Posterior cingulate gyrus (tissue), 11 donors: ENCODE results near the gene HPN.
"Not testable (repeated sequence)": the region's sequence is repeated elsewhere in the genome, so short reads cannot be mapped to it uniquely, and the experiment has no call there.

Source experiments
- DNase-seq, 10 donors: peaks; one replicate each; pipeline versions ENCODE4 v3.0.0 to v3.0.0-alpha.2; 2020 to 2021; ENCODE audit warnings: mixed read lengths in 3 of 10
- intact Hi-C: fragments of 100-400 bp; cut with DNase I; formaldehyde crosslinking; loops from one replicate; pipeline ENCODE4 v1.15.1; 2023

The HPN gene

DNA sequence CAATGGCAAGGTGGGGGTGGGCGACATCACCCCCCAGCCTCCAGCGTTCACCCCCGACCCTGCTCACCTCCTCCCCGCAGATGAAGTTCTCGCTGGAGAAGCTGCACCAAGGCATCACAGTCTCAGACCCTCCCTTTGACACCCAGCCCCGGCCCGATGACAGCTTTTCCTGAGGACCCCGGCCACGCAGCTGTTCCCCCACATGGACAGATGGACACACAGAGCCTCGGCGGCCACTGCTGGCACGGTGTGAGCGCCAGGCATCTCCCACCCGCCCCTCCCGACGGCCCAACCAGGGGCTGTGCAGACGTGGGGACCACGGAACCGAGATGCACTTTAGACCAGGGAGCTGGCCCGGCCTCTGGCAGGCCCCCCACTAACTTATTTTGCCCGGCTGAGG is 15.6 kb upstream of the HPN start:
- intact Hi-C loops = no loop called here
- DNase-seq = no peak

DNA sequence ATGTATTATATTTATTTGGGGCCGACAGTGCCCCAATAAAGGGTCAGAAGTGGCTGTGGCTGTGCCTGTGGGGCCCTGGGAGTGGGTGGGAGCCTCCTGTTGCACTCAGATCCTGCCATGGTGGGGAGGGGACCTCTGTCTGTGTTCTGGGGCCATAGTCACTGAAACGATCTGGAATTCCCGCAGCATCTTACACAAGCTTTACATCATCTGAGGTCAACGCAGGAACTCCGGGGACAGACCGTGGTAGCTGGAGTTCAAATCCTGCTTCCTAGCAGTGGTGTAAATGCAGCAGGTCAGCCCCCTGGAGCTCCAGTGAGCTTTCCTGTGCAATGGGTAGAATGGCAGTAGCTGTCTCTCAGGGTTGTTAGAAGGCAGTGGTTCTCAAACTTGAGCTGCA is 15.1 kb upstream of the HPN start:
- intact Hi-C loops = no loop called here
- DNase-seq = no peak

DNA sequence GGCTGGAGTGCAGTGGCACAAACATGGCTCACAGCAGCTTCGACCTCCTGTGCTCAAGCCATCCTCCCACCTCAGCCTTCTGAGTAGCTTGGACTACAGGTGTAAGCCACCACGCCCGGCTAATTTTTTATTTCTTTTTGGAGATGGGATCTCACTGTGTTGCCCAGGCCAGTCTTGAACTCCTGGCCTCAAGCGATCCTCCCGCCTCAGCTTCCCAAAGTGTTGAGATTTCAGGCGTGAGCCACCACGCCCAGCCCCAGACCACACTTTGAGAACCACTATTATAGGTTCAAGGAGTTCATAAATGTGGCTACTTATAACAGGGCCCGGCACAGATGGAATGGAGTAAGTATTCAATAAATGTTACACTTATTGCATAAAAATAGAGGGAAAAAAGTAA is 14.5 kb upstream of the HPN start:
- no peak for DNase-seq
- intact Hi-C loops = no loop called here

DNA sequence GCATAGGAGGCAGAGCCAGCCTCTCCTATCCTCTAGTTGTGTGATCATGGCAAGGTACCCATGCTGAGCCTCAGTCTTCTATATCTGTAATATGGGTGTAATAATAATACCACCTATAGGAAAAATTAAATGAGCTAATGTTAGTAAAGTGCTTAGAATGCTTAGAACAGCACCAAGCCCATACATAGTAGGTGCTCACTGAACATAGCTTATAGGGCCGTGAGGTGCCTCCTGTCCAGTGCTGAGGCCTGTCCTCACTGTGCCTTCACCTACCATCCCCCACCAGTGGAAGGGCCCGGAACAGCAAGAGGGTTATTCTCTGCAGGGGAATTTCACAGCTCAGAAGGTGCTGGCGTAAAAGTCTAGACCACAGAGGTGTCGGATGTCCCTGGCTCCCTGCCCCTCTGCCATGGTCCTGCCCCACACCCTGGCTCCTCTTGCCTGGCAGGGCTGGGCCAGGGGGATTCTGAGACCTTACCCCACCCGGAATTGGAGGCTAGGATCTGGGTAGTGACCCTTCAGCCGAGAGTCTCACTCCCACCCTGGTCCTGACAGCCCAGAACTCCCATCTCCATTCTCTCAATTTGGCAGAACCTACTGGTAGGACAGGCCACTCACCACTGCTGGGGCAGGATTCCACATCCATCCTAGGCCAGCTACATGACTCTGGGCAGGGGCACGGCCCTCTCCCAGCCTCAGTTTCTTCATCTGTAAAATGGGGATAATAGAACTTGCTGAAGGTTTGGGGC is 13.5 kb upstream of the HPN start:
- intact Hi-C loops = no loop called here
- no peak for DNase-seq

DNA sequence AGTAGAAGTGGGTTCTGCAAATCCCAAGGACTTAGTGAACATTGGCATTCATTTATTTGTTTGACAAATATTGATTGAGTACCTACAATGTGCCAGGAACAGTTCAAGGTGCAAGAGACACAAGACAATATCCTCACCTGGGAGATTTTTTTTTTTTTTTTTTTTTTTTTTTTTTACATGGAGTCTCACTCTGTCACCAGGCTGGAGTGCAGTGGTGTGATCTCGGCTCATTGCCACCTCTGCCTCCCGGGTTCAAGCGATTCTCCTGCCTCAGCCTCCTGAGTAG is 13.0 kb upstream of the HPN start:
- DNase-seq, intact Hi-C loops: not testable (repeated sequence)

DNA sequence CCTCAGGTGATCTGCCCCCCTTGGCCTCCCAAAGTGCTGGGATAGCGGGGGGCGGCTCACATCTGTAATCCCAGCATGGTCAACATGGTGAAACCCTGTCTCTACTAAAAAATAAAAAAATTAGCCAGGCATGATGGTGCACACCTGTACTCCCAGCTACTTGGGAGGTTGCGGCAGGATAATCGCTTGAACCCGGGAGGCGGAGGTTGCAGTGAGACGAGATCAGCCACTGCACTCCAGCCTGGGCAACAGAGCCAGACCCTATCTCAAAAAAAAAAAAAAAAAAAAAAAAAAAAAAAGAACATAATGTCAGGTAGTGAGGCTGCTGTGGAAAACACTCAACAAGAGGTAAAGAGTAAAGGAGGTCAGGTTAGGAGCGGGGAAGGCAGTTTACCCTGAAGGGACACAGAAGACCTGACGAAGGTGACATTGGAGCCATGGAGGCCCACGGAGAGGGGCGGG is 12.2 kb upstream of the HPN start:
- DNase-seq, intact Hi-C loops: not testable (repeated sequence)

DNA sequence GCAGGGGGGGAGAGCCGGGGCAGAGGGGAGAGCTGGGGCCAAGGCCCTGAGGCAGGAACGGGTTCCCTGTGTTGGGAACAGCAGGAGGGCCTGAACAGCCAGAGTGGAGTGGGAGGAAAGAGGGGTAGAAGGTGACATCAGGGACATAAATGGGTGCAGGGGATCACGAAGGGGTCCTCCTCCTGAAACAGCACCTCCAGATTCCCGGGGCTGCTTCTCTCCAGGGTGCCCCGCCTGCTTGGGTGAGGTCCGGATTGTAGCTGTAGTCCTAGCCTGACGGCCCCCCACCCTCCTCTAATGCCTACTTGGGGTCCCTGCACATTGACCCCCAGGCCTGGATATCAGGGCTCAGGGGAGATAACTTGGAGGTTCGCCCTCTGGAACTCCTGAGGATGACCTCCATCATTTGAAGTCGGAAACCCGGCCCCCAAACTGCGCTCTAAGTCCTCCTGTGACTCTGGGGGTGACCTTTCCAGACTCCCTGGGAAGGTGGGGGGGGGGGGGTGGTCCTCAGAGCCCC is 11.7 kb upstream of the HPN start:
- peak in 1 of 10 donors; percentile 72 for DNase-seq
- intact Hi-C loops = no loop called here

DNA sequence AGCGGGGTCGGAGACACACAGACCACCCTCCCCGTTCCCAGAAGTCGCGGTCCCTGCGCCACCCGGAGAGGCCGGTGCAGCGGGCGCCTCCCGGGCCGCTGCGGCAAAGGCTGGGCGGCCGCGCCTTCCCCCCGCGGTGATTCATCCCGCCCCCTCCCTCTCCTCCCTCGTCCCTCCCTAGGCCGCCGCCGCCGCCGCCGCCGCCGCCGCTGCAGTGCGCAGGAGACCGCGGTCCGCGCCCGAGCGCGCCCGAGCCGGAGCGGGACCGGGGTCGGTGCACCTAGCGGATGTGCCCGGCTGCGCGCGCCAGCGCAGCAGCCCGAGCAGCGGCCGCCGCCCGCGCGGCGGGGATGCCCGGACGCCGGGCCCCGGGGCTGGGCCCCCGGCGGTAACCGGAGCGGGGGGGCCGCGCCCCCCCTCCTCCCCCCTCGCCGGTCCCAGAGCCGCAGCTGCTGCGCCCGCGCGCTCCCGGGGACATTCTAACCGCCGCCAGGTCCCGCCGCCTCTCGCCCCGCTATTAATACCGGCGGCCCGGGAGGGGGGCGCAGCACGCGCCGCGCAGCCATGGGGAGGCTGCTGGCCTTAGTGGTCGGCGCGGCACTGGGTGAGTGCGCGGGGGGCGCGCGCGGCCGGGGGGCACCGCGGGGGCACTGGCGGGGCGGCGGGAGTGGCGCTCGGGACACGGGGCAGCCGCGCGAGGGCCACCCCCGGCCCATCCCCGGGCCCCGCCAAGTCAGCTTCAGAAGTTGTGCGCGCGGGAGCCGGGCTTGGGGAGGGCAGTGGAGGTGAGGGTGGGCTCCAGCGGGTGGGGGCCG is 11.1 kb upstream of the HPN start, which contains the start of gene SCN1B:
Gene SCN1B, plus strand, starts transcription at position 214 of the 815 bp plus-strand sequence. Its CDS starts 351 bp downstream, at position 565.
- peak; percentile 50 to 93 (median 64) for DNase-seq
- intact Hi-C loops = no loop called here

DNA sequence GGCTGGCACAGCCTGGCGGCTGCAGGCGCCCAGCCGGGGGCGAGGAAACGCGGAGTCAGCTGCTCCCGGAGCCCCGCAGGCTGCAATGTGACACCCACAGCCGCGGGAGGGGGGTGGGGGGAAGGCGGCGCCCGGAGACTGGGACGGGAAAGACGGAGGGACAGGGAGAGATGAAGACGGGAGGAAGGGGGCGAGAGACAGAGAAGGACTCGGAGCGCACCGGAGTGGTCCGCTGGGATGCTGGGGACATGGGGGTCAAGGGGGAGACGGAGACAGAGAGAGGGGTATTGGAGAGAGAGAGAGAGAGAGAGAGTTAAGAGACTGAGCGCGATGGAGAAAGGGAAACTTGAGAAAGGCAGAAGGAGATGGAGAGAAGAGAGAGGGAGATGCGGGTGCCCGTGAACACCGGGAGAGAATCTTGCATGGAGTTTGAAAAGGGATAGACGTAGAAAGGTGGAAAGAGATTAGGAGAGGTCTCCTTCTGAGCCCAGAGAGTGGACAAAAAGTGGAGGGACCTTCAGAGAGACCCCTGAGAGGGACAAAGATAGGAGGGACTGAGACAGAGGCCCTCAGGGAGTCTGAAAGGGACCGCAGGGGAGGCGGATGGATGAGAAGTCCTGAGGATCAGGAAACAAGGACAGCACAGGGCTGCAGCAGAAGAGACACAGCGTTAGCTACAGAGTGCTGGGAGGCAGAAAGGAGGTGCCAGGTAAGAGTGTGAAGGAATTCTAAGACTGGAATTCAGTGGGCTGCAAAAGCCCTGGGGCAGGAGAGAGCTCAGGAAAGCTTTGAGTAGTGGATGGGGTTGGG is 10.2 kb upstream of the HPN start:
- peak in 7 of 10 donors; percentile 44 to 92 (median 59) for DNase-seq
- intact Hi-C loops = no loop called here

DNA sequence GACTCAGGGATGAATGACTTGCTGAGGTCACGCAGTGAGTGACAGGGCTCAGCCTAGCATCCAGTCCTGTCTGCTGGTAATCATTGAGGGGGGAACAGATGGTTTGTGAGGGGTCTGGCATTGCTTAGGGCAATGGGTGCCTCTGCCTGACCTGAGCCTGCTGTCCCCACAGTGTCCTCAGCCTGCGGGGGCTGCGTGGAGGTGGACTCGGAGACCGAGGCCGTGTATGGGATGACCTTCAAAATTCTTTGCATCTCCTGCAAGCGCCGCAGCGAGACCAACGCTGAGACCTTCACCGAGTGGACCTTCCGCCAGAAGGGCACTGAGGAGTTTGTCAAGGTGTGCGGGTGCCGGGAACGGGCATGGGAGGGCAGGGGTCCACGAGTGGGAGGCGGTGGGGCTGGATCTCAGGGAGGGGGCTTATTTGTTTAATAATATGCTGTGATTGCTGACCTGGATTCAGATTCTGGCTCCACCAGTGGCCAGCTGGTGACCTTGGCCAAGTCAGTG is 9.1 kb upstream of the HPN start:
- intact Hi-C loops = no loop called here
- no peak for DNase-seq

DNA sequence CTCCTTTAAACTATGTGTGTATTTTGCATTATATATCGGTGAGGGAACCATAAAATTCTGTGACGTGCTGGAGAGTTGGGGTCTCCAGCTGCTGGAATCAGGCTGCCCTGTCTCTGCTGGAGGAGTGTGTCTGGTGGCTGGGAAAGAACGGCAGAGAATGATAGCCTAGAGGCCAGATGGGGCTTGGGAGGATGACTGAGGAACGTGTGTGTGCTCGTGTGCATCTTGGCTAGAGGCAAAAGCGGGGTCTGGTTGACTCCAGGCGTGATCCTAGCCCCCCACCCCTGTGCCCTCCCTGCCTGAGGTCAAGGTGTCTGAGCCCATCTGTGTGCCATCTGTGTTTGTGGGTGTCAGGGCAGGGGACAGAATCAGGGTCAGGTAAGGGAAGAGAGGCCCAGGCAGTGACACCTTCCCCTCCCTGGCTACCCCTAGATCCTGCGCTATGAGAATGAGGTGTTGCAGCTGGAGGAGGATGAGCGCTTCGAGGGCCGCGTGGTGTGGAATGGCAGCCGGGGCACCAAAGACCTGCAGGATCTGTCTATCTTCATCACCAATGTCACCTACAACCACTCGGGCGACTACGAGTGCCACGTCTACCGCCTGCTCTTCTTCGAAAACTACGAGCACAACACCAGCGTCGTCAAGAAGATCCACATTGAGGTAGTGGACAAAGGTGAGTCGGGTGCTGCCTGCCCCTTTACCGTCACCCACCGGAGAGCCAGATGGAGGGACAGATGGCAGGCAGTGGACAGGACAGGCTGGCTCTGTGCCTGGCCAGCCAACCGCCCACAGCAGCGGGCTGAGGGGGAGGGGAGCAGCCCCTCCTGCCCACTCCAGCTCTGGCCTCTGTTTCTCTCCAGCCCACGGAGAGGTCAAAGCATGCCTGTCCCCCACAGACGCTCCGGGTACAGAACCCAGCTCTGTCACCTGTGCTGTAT is 8.2 kb upstream of the HPN start:
- DNase-seq = no peak
- intact Hi-C loops = no loop called here

DNA sequence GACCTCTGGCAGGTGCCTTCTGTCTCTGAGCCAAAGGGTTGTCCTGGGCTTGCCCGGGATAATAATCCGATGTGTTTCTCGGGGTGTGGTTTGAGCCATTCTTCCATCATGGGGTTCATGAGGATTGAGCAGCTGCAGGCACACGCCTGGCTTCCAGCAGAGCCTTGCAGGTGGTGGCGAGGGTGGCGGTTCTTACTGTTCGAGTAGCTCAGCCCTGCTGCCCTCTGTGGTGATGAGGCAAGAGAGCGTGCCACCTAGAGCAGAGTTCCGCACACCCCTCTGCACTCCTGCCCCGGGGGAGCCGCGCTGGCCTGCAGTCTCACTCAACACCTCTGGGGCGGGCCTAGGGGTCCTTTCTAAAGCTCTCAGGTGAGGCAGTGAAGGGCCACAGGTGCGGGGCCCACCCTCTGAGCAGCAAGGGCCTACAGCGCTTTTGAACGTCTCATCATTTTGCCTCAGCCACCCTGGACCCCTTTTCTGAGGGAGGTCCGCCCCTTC is 7.5 kb upstream of the HPN start:
- intact Hi-C loops = no loop called here
- DNase-seq = no peak

DNA sequence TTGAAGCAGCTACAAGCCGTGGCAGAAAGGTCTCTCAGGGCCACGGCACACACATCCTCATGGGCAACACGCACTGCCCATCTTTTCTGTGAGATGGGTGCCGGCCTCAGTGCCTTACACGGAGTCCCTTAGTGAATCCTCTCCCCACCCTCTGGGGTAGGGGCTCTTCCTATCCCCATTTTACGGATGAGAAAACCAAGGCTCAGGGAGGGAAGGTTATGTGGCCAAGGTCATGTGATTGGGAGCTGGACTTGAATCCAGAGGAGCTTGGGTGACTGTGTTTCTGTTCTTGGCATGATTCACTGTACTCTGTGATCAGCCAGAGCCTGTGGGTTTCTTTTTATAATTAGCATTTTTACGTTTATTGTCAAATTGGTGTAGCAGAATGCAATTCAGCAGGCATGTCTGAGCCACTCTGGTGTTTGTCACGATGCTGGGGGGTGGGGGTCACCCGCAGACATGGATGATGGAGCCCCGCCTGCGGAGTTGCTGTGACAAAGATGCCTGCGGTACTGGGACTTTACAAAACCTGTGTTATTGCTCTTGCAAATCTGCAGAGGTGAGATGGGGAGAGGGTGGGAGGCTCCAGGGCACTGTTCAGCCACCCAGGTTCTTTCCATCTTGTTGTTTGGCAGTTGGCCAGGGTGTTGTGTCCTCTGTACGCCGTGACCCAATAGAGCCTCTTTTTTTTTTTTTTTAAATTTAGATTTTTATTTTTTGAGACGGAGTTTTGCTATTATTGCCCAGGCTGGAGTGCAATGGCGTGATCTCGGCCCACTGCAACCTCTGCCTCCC is 6.7 kb upstream of the HPN start:
- no peak for DNase-seq
- intact Hi-C loops = no loop called here

DNA sequence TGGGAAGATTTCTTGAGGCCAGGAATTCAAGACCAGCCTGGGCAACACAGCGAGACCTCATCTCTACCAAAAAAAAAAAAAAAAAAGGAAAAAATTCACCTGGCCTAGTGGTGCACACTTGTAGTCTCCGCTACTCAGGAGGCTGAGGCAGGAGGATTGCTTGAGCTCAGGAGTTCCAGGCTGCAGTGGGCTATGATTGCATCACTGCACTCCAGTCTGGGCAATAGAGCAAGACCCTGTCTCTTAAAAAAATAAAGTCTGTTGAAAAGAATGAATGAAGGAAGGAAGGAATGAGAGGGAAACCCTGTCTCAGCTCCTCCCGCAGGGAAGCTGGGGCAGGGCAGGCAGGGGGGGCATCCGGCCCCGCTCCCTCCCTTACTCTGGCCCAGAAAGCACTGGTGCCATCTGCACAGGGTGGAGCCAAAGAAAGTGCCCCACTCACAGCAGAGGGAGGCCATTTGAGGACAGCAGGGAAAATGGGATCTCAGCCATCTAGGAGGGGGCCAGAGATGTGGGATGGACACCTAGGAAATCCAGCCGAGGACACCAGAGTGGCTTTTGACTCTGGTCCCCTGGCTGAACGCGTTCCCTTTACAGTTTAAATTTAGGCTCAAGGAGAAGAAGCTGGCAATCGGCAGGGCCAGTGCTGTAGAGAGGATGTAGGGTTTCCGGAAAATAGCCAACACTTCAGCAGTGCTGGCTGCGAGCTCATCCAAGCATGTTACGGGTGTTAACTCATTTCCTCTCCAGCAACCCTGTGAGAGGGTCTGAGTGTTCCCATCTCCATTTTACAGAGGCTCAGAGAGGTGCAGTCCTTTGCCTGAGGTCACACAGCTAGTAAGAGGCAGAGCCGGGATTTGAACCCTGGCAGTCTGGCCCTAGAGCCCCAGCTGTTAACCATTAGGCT is 3.6 kb upstream of the HPN start:
- peak in 1 of 10 donors; percentile 47 for DNase-seq
- intact Hi-C loops = no loop called here

DNA sequence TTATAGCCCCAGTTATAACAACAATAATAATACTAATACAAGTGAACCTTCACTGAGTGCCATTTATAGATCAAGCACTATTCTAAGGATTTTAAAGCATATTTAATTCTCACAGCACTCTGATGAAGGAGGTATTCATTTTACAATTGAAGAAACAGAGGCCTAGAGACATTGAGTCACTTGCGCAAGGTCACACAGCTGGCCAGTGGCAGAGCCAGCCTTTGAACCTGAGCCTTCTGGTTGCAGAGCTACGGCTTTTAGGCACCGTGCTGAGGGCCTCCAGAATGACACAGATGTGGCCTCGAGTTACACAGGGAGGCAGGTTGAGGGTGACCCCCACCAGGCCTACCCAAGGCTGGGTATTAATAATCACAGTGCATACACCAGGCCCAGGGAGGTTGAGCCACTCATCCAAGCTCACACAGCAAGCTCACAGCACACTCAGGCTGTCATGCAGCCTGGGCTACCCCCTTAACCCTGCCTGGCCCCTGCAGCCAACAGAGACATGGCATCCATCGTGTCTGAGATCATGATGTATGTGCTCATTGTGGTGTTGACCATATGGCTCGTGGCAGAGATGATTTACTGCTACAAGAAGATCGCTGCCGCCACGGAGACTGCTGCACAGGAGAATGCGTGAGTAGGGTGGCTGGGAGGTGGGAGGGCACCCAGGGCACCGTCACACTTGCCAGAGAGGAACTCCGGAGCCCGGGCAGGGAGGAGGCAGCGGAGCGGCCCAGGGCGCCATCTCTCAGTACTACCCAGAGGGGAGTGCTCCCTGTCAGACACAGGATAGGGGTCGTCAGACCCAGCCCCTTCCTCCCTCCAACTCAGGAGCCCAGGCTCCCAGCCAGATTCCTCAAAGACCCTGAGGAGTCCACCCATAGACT is 2.7 kb upstream of the HPN start:
- intact Hi-C loops = no loop called here
- DNase-seq = peak in 1 of 10 donors; percentile 87
